ENCODE measurements around the gene NUP88. TPM values are rescaled to one million over a fixed set of nuclear protein-coding genes. Genes with fewer than 3 reads are reported as not detected.
"Not testable (repeated sequence)": the region's sequence is repeated elsewhere in the genome, so short reads cannot be mapped to it uniquely, and the experiment has no call there.

NUP88 gene
- total RNA-seq = 100 to 1,000 TPM in 1 of 2 donors, 10 to 100 TPM in 1; 77.2 to 101 TPM

- H3K27ac Mint-ChIP-seq = peak within 1 kb of the TSS; percentile 86
- no peaks in the 10 kb centered on the region for H3K27me3 Mint-ChIP-seq
- peaks cover 98% of the 10 kb centered on the region for H3K36me3 Mint-ChIP-seq (ENCODE audit: low read depth)
- H3K9me3 Mint-ChIP-seq = no peaks in the 10 kb centered on the region
- H3K4me1 Mint-ChIP-seq = peaks cover 22% of the 10 kb centered on the region
- peak within 1 kb of the TSS; percentile 88 for H3K4me3 Mint-ChIP-seq
- peak; percentile 95 for ATAC-seq (replicated peaks)
These were observed at the start of gene NUP88 for GRCh38 chr17:5419356-5419958. NUP88 (minus strand) TSS chr17:5419662; CDS start chr17:5419650, 12 bp downstream.

GRCh38 chr17:5468075-5468473, 48.6 kb upstream of the NUP88 start:
- H3K36me3 Mint-ChIP-seq (ENCODE audit: low read depth) = peaks cover 55% of the 10 kb centered on the region
- H3K9me3 Mint-ChIP-seq = no peaks in the 10 kb centered on the region
- H3K4me3 Mint-ChIP-seq = peak overlapping the region; percentile 92
- H3K4me1 Mint-ChIP-seq = peaks cover 28% of the 10 kb centered on the region
- H3K27ac Mint-ChIP-seq = peak overlapping the region; percentile 87
- H3K27me3 Mint-ChIP-seq = no peaks in the 10 kb centered on the region
- peak; percentile 37 for ATAC-seq (replicated peaks)

GRCh38 chr17:5467416-5467815, 48.0 kb upstream of the NUP88 start:
- H3K4me1 Mint-ChIP-seq = peaks cover 28% of the 10 kb centered on the region
- peaks cover 55% of the 10 kb centered on the region for H3K36me3 Mint-ChIP-seq (ENCODE audit: low read depth)
- H3K27ac Mint-ChIP-seq = peak overlapping the region; percentile 87
- no peak for ATAC-seq (replicated peaks)
- no peaks in the 10 kb centered on the region for H3K9me3 Mint-ChIP-seq
- no peaks in the 10 kb centered on the region for H3K27me3 Mint-ChIP-seq
- peak overlapping the region; percentile 92 for H3K4me3 Mint-ChIP-seq

- H3K36me3 Mint-ChIP-seq (ENCODE audit: low read depth) = peaks cover 55% of the 10 kb centered on the region
- ATAC-seq (replicated peaks) = no peak
- H3K9me3 Mint-ChIP-seq = no peaks in the 10 kb centered on the region
- no peaks in the 10 kb centered on the region for H3K27me3 Mint-ChIP-seq
- peaks cover 28% of the 10 kb centered on the region for H3K4me1 Mint-ChIP-seq
- peak overlapping the region; percentile 92 for H3K4me3 Mint-ChIP-seq
- peak overlapping the region; percentile 79 for H3K27ac Mint-ChIP-seq
These were observed 46.8 kb upstream of the NUP88 start for GRCh38 chr17:5466295-5466694.

- H3K9me3 Mint-ChIP-seq = no peaks in the 10 kb centered on the region
- no peak for ATAC-seq (replicated peaks)
- peaks cover 67% of the 10 kb centered on the region for H3K36me3 Mint-ChIP-seq (ENCODE audit: low read depth)
- H3K4me3 Mint-ChIP-seq = no peak overlapping the region
- no peaks in the 10 kb centered on the region for H3K27me3 Mint-ChIP-seq
- H3K27ac Mint-ChIP-seq = no peak overlapping the region
- H3K4me1 Mint-ChIP-seq = peaks cover 28% of the 10 kb centered on the region
These were observed 45.5 kb upstream of the NUP88 start for GRCh38 chr17:5464717-5465507.

GRCh38 chr17:5446786-5447185, 27.3 kb upstream of the NUP88 start:
- H3K36me3 Mint-ChIP-seq (ENCODE audit: low read depth) = peaks cover 99% of the 10 kb centered on the region
- no peaks in the 10 kb centered on the region for H3K9me3 Mint-ChIP-seq
- no peaks in the 10 kb centered on the region for H3K27me3 Mint-ChIP-seq
- H3K4me1 Mint-ChIP-seq = no peaks in the 10 kb centered on the region
- H3K4me3 Mint-ChIP-seq = no peak overlapping the region
- ATAC-seq (replicated peaks) = no peak
- peak overlapping the region; percentile 30 for H3K27ac Mint-ChIP-seq

- Mint-ChIP-seq H3K4me1 (no peaks in the 10 kb centered on the region), H3K36me3 (ENCODE audit: low read depth) (peaks cover 84% of the 10 kb centered on the region), H3K27me3 (no peaks in the 10 kb centered on the region), H3K4me3 (no peak overlapping the region), H3K9me3 (no peaks in the 10 kb centered on the region), H3K27ac (no peak overlapping the region)
- ATAC-seq (replicated peaks) = no peak
These were observed 24.7 kb upstream of the NUP88 start for GRCh38 chr17:5444209-5444608.

GRCh38 chr17:5443728-5444127, 24.3 kb upstream of the NUP88 start:
- no peaks in the 10 kb centered on the region for H3K9me3 Mint-ChIP-seq
- H3K4me3 Mint-ChIP-seq = no peak overlapping the region
- H3K4me1 Mint-ChIP-seq = no peaks in the 10 kb centered on the region
- H3K27me3 Mint-ChIP-seq = no peaks in the 10 kb centered on the region
- H3K27ac Mint-ChIP-seq = no peak overlapping the region
- no peak for ATAC-seq (replicated peaks)
- peaks cover 79% of the 10 kb centered on the region for H3K36me3 Mint-ChIP-seq (ENCODE audit: low read depth)

- H3K36me3 Mint-ChIP-seq (ENCODE audit: low read depth) = peaks cover 78% of the 10 kb centered on the region
- ATAC-seq (replicated peaks) = no peak
- no peaks in the 10 kb centered on the region for H3K9me3 Mint-ChIP-seq
- peak overlapping the region; percentile 92 for H3K4me3 Mint-ChIP-seq
- H3K27me3 Mint-ChIP-seq = no peaks in the 10 kb centered on the region
- peak overlapping the region; percentile 95 for H3K27ac Mint-ChIP-seq
- H3K4me1 Mint-ChIP-seq = peaks cover 9% of the 10 kb centered on the region
These were observed 19.9 kb upstream of the NUP88 start for GRCh38 chr17:5439446-5439764.

- peak within 1 kb of the TSS; percentile 92 for H3K4me3 Mint-ChIP-seq
- H3K9me3 Mint-ChIP-seq = no peaks in the 10 kb centered on the region
- H3K4me1 Mint-ChIP-seq = peaks cover 9% of the 10 kb centered on the region
- H3K36me3 Mint-ChIP-seq (ENCODE audit: low read depth) = peaks cover 78% of the 10 kb centered on the region
- no peaks in the 10 kb centered on the region for H3K27me3 Mint-ChIP-seq
- peak; percentile 96 for ATAC-seq (replicated peaks)
- peak within 1 kb of the TSS; percentile 95 for H3K27ac Mint-ChIP-seq
These were observed 19.4 kb upstream of the NUP88 start, which contains the start of gene C1QBP for GRCh38 chr17:5438716-5439445. C1QBP (minus strand) TSS chr17:5439155; CDS start chr17:5439073, 82 bp downstream.

GRCh38 chr17:5437721-5438317, 18.4 kb upstream of the NUP88 start:
- H3K27me3 Mint-ChIP-seq = no peaks in the 10 kb centered on the region
- ATAC-seq (replicated peaks) = no peak
- H3K36me3 Mint-ChIP-seq (ENCODE audit: low read depth) = peaks cover 78% of the 10 kb centered on the region
- H3K27ac Mint-ChIP-seq = peak overlapping the region; percentile 95
- H3K4me3 Mint-ChIP-seq = peak overlapping the region; percentile 92
- no peaks in the 10 kb centered on the region for H3K9me3 Mint-ChIP-seq
- peaks cover 9% of the 10 kb centered on the region for H3K4me1 Mint-ChIP-seq

- not testable (repeated sequence) for H3K27me3 Mint-ChIP-seq; H3K9me3 Mint-ChIP-seq; ATAC-seq (replicated peaks)
- Mint-ChIP-seq H3K4me3 (peak overlapping the region; percentile 92), H3K27ac (peak overlapping the region; percentile 41), H3K36me3 (ENCODE audit: low read depth) (peaks cover 79% of the 10 kb centered on the region), H3K4me1 (peaks cover 10% of the 10 kb centered on the region)
These were observed 16.4 kb upstream of the NUP88 start for GRCh38 chr17:5435781-5436315.

GRCh38 chr17:5434984-5435383, 15.5 kb upstream of the NUP88 start:
- Mint-ChIP-seq H3K36me3 (ENCODE audit: low read depth) (peaks cover 86% of the 10 kb centered on the region), H3K9me3 (no peaks in the 10 kb centered on the region), H3K27ac (no peak overlapping the region), H3K4me1 (peaks cover 15% of the 10 kb centered on the region), H3K4me3 (peak overlapping the region; percentile 28), H3K27me3 (no peaks in the 10 kb centered on the region)
- ATAC-seq (replicated peaks) = no peak

- Mint-ChIP-seq H3K4me3 (no peak overlapping the region), H3K27me3 (no peaks in the 10 kb centered on the region), H3K4me1 (peaks cover 6% of the 10 kb centered on the region), H3K27ac (no peak overlapping the region), H3K9me3 (no peaks in the 10 kb centered on the region), H3K36me3 (ENCODE audit: low read depth) (peaks cover 97% of the 10 kb centered on the region)
- no peak for ATAC-seq (replicated peaks)
These were observed 12.6 kb upstream of the NUP88 start for GRCh38 chr17:5431949-5432556.

All from activated T-helper 17 cell treated with anti-CD3 and anti-CD28 coated beads, Interleukin-2, amount 50 U/mL, for 72 hours (primary cell).